PFSK-1 (cell line): Measurements from ENCODE around the gene KLK14.

ENCODE experiments used
- FOXP2 ChIP-seq: optimal IDR thresholded peaks from 2 replicates; pipeline ENCODE3; 2011; ENCODE audit warnings: borderline replicate concordance, control low read depth, inconsistent platforms; ENCODE audit not compliant: insufficient read depth; ENCODE audit errors: extremely low read length, extremely low read depth
- POLR2AphosphoS5 ChIP-seq: IDR thresholded peaks from 2 replicates; pipeline ENCODE4 v1.6.1; 2012; ENCODE audit warnings: low read depth, mild to moderate bottlenecking, control low read depth, low read length, moderate library complexity
- REST ChIP-seq, 2 experiments: IDR thresholded peaks; 2 replicates each; pipeline versions ENCODE4 v1.6.1 to v1.8.0; 2011 to 2012; ENCODE audit warnings: low read depth in 2 of 2, low read length in 2 of 2, control low read depth in 1 of 2, inconsistent platforms in 1 of 2, mild to moderate bottlenecking in 1 of 2, moderate library complexity in 1 of 2; ENCODE audit not compliant: insufficient read depth in 1 of 2
- SIN3A ChIP-seq: IDR thresholded peaks from 2 replicates; pipeline ENCODE4 v1.6.1; 2012; ENCODE audit warnings: mild to moderate bottlenecking, low read length, moderate library complexity, borderline replicate concordance; ENCODE audit not compliant: insufficient read depth
- TAF1 ChIP-seq: IDR thresholded peaks from 2 replicates; pipeline ENCODE4 v1.6.1; 2012; ENCODE audit warnings: low read length, control low read depth, borderline replicate concordance; ENCODE audit not compliant: insufficient read depth

DNA sequence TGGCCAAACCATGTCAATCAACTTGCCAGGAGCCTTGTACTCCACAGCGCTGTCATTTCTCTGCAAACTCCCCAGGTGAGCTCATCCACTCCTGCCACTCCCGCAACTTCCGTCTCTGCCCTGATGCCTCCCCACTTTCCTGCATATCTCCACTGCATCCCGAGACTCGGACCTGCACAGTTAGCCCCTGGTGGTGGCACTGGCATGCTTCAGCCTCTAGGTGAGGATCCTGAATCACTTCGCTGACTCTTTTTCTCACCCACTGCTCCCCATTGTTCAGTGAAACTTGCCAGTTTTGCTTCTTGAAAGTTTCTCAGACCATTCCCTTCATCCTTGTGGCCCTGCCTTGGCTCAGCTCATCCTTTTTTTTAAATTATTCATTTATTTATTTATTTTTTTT is 28.9 kb upstream of the KLK14 start:
- no peak for TF ChIP-seq POLR2AphosphoS5
- TF ChIP-seq TAF1: no peak
- no peak for TF ChIP-seq SIN3A
- TF ChIP-seq REST (IDR thresholded peaks at IDR 0.05; ENCODE audit: insufficient read depth in 1 of 2, low read depth in 2 of 2, low read length in 2 of 2): no peak
- no peak for TF ChIP-seq FOXP2
